Kidney tubule cell (primary cell): ENCODE data around the gene PLN.
A peak's percentile ranks its signal among the peaks of the same experiment; 100 is the strongest.

Source experiments
- DNase-seq: peaks from one replicate; pipeline ENCODE4 v3.0.0-alpha.2; 2018; ENCODE audit warnings: low spot score

The PLN gene

GRCh38 chr6:118548136-118548535 is at the start of gene PLN:
PLN (plus strand) TSS chr6:118548296; CDS start chr6:118558922, 10,626 bp downstream.
- DNase-seq = no peak

- DNase-seq = no peak
These were observed 47.7 kb upstream of the PLN start for GRCh38 chr6:118500130-118501015.

- DNase-seq = no peak
These were observed 47.0 kb upstream of the PLN start for GRCh38 chr6:118501099-118501498.

GRCh38 chr6:118501765-118502164 is 46.3 kb upstream of the PLN start:
- no peak for DNase-seq

- no peak for DNase-seq
These were observed 45.9 kb upstream of the PLN start for GRCh38 chr6:118502169-118502568.

- DNase-seq = no peak
These were observed 43.5 kb upstream of the PLN start for GRCh38 chr6:118504611-118505010.

- DNase-seq = no peak
These were observed 42.4 kb upstream of the PLN start for GRCh38 chr6:118505656-118506055.

- DNase-seq = no peak
These were observed 41.9 kb upstream of the PLN start for GRCh38 chr6:118506071-118506638.

GRCh38 chr6:118507636-118508035 is 40.5 kb upstream of the PLN start:
- DNase-seq = no peak

GRCh38 chr6:118509009-118509617 is 39.0 kb upstream of the PLN start:
- peak; percentile 17 for DNase-seq

GRCh38 chr6:118511930-118512715 is 36.0 kb upstream of the PLN start:
- no peak for DNase-seq

GRCh38 chr6:118514689-118515088 is 33.4 kb upstream of the PLN start:
- no peak for DNase-seq

- DNase-seq = no peak
These were observed 25.7 kb upstream of the PLN start for GRCh38 chr6:118522422-118522821.

GRCh38 chr6:118523216-118523615 is 24.9 kb upstream of the PLN start:
- no peak for DNase-seq

- peak; percentile 12 for DNase-seq
These were observed 23.4 kb upstream of the PLN start for GRCh38 chr6:118524686-118525085.

- no peak for DNase-seq
These were observed 21.9 kb upstream of the PLN start for GRCh38 chr6:118525913-118526780.

- DNase-seq = no peak
These were observed 20.0 kb upstream of the PLN start for GRCh38 chr6:118528129-118528528.

GRCh38 chr6:118529756-118530155 is 18.3 kb upstream of the PLN start:
- no peak for DNase-seq

- DNase-seq = no peak
These were observed 17.2 kb upstream of the PLN start for GRCh38 chr6:118530942-118531341.

- no peak for DNase-seq
These were observed 12.8 kb upstream of the PLN start for GRCh38 chr6:118535176-118535844.

GRCh38 chr6:118536478-118536877 is 11.6 kb upstream of the PLN start:
- no peak for DNase-seq
